ENCODE data around the gene MAN1B1.
"Not testable (repeated sequence)": the region's sequence is repeated elsewhere in the genome, so short reads cannot be mapped to it uniquely, and the experiment has no call there.

MAN1B1 gene

GRCh38 chr9:137052998-137053943 lies 33.5 kb upstream of the MAN1B1 start:
- no peak for DNase-seq

DNA sequence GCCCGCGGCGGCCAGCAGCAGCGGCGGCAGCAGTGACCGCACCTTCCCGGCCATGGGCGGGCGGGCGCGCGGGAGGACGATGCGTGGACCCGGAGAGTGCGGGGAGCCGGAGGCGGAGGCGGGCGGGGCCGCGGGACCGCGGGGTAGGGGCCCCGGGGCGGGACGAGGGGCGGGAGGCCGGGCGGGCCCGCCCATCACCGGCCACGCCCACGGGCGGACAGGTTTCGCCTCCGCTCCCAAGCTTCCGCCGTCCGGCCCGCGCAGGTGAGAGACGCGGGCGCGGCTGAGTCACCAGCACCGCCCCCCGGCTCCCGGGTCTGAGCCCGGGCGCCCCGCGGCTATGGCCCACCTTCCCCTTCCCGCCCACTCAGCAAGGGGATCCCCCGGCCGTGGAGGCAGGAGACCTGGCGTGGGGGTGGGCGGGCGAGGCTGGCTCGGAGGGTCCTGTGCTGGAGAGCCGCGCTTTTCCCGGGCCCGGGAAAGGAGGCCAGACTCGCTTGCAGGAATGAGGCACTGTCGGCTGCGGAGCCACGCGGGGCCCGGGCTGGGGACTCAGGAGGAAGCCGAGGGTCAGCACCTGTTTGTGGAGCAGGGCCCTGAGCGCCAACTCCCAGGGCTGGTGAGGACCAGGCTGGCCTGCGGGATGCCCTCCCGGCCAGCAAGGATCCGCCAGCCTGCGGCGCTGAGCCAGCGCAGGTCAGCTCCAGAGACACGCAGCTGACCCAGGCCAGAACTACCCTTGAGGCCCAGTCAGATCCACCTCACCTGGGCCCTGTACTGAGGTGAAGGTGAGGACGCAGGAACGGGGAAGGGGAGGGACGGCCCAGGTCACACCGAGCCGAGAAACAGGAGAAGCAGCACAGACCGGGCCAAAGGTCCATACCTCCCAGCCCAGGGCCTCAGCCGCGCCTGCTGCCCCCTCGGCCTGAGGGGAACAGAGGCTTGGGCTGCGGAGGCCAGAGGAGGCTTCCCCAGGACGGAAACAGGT lies 32.5 kb upstream of the MAN1B1 start, which contains the start of gene ENTPD2:
ENTPD2 (minus strand) TSS at position 118 of the 988 bp plus-strand sequence; CDS start at position 54, 64 bp downstream.
- DNase-seq, result no peak

DNA sequence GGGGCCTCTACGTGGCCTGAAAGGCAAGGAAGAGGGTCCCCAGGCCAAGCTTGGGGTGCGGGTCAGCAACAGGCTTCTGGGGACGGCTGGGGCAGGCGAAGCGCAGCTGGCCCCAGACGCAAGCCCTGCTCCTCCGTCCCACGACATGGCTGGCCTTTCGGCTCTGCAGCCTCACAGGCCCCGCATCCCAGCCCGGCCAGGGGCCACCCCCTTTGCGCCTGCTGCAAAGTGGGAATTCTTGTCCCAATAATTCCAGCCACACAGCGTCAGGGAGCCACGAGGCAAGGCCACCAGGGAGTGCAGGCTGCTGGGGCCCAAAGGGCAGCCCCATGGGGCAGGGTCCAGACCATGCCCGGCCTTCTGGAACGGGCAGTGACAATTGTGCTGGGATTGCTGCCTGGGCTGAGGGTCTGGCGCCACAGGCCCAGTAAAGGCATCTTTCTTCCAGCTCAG lies 31.8 kb upstream of the MAN1B1 start:
- no peak for DNase-seq

GRCh38 chr9:137055385-137056364 lies 31.1 kb upstream of the MAN1B1 start:
- DNase-seq, result no peak

DNA sequence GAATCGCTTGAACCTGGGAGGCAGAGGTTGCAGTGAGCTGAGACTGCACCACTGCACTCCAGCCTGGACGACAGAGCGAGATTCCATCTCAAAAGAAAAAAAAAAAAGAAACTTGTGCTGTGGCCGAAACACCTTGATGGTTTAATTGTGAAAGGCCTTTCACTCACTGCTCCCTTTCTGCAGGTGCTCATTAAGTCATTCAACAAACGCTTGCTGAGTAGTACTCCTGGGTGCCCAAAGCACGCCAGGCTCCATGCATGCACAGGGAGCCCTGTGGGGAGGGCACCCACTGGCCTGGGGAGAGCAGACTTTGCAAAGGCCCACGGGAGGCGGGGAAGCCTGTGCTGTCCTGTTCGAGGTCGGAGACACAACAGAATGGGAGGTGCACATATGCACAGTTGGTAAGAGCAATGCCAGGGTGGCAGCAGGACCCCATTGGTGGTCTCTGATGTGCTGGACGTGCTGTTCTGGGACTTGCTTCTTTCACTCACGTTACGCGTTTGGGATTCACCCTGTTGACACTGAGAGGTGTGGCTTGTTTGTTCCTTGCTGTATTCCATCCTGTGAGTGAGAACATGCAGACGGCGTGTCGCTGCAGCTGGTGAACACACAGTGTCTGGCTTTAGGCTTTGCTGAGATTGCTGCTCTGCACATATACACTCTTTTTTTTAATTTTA lies 29.9 kb upstream of the MAN1B1 start:
- no peak for DNase-seq

DNA sequence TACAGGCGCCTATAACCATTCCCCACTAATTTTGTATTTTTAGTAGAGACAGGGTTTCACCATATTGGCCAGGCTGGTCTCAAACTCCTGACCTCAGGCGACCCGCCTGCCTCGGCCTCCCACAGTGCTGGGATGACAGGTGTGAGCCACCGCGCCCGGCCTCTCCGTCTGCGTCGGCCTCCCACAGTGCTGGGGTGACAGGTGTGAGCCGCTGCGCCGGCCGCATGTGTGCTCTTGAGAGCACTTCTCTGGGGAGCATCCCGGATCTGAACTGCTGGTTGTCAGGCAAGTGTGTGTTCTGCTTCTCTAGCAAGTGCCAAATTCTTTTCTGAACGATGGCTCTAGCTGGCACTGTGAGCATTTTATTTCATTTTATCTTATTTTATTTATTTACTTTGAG lies 29.2 kb upstream of the MAN1B1 start:
- DNase-seq, result no peak

DNA sequence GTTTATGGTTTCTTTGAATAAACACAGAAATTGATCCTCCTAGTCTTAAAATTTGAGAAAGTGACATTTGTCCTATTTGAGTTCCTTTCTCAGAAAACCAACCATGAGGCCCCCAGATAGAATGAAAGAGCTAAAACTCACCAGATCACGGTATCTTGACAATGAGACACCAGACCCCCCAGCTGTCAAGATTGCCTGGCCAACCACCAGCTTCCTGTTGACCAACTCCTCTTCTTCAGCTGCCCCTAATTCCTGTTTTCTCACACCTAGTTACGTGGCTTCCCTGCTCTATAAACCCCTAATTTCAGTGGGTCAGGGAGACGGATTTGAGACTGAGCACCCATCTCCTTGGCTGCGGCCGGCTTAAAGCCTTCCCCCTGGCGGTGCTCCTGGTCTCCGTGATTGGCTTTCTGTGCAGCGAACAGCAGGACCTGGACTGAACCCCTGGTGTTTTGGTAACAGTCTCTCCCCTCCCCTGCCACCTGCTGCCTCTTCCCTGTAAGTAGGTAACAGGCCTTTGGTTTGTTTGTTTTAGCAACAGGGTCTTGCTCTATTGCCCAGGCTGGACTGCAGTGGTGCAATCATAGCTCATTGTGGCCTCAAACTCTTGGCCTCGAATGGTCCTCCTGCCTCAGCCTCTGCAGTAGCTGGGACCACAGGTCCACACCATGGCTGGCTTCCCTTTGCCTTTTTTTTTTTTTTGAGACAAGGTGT lies 28.1 kb upstream of the MAN1B1 start:
- no peak for DNase-seq

DNA sequence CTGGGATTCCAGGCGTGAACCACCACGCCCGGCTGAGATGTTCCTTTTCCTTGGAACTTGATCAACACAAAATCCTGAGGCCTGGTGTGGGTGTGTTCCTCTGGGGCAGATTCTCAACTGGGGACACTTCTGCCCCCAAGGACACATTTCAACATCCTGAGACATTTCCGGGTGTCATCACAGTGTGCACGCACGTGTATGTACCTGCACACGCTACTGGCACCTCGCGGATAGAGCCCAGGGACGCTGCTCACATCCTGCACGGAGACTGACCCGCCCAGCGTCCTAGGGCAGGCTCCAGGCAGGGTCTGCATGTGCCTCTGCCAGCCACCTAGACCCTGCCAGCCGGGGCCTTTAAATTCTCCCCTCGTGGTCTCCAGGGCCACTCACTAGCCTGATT lies 24.4 kb upstream of the MAN1B1 start:
- DNase-seq, result no peak

DNA sequence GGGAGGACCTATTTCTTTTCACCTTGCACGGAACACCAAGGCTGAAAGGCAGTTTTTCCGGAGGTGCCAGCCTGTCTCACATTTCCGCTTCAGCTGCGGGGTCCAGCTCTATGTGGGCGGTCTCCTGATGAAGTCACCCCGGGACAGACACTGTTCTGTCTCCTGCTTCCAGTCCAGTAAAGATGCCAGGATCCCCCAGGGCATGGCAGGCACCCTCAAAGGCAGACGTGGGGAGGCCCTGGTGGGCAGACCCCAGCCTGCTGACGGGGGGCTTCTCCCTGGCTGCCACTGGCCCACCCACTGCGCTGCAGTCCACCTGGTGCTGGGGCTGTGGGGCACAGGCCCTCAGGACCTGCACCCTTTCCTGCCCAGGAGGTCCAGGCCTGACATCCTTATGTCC lies 24.0 kb upstream of the MAN1B1 start:
- DNase-seq, result not testable (repeated sequence)

DNA sequence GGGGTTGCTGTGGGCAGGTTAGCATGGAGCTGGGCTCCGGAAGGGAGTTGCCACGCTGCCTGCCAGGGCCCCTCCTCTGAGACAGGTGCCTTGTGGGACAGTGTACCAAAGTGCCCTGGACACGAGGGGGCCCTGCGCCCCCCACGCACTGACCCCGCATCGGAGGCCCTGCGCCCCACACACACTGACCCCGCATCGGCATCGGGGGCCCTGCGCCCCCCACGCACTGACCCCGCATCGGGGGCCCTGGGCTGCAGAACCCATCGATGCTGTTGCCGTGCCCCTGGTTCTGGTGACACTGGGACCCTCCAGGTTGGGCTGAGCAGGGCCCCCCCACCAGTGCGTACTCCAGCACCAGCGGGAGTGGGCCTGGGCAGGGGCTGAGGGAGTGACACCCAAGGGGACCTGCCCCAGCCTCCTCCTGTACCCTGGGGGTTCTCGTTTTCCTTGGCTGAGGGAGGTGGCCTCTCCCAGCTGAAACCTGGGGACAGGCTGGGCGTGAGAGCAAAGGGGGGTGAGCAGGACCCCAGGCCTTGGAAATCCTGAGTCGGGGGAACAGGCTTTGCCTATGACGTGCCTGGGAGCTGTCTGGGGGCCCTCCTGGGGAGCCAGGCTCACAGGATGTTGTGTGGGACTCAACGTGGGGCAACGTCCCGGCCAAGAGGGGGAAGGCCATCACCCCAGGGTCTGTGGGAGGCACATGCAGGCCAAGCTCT lies 23.3 kb upstream of the MAN1B1 start:
- DNase-seq, result no peak

- DNase-seq, result peak; percentile 37
These were observed 22.5 kb upstream of the MAN1B1 start for GRCh38 chr9:137064027-137064879.

DNA sequence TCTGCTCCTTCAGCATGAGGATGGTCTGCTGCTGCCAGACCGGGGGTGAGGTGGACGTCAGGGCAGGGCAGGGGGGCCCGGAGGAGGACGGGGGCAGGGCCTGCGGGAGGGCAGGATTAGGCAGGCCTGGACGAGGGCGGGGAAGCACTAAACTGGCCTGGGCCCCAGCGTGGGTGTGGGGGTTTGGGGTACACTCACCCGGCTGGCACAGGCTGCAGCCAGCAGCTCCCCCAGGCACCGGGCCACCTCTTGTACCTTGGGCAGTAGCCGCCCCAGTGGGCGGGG lies 22.0 kb upstream of the MAN1B1 start:
- DNase-seq, result no peak

GRCh38 chr9:137065336-137065967 lies 21.3 kb upstream of the MAN1B1 start:
- DNase-seq, result no peak

GRCh38 chr9:137066096-137066861 lies 20.5 kb upstream of the MAN1B1 start:
- no peak for DNase-seq

DNA sequence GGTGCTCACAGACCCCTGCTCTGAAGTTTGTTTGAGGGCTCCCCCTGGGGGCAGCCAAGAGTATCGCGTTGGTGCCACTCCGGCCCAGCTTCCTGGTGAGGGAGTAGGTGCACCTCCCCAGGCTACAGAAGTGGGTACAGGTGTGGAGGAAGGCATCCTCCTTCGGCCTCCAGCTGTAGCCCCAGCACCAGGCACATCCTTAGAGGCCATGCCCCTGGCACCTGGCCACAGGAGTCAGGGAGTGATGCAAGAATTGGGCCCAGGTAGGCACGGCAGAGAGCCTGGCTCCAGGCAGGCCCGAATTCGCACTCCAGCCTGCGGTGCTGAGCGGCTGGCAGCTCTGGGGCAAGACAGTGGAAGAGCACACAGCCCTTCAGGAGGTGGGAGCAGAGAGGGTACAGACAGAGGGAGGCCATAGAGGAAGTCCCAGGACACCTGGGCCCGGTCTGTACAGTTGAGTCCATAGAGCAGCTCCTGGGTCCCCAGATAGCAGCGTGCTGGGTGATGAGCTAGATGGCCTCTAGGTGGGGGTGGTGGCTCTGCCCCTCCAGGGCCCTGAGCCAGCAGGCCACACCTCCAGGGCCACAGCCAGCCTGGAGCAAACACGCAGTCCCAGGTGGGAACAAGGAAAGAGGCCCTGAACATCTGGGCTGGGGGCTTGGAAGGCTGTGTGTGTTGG lies 18.8 kb upstream of the MAN1B1 start:
- peak; percentile 75 for DNase-seq

DNA sequence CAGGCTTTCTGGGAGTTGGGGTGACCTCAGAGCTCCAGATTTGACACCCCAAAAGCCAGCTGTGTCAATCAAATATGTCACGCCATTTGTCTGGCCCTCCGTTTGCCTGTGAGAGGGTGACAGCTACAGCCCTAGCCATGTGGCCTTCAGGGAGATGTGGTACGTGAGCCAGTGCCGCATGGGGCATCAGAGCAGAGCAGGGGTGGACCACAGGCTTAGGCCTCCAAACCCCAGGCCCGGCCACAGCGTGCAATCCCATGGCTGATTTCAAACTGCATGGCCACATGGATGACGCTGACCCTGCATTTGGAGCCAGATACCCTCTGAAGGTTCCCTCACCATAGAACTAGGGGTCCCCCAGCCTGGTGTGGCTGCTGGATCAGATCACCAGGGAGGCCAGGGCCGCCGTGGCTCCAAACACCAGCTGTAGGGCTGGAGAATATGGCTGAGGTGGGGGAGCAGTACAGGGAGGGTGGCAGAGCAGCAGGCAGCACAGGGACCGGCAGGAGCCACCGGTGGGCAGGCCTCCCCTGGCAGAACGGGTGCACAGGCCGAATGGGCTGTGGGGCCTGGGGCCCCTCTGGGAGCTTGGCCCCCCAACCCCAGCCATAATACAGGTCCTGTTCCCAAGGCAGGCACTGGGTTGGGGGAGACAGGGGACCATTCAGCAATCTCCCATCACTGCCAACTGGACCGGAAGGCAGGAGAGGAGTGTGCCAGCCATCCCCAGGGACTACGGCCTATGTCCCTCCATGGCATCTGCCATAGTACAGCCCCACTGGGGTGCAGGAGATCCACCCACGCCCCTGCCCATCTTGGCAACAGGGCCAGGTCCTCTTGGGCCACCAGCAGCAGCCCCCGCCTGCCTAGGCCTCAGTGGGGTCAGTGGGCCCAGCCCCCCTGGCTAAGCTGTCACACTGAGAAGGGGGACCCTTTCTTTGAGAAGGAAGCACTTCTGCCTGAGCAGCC lies 18.0 kb upstream of the MAN1B1 start:
- no peak for DNase-seq

All from activated CD4-positive, alpha-beta T cell treated with anti-CD3 and anti-CD28 coated beads for 1 hour (primary cell).